Activated naive CD4-positive, alpha-beta T cell treated with anti-CD3 and anti-CD28 coated beads, Interleukin-2, amount 50 U/mL, for 16 hours (primary cell): ENCODE measurements around the gene PRKAG2.
"Not testable (repeated sequence)": the region's sequence is repeated elsewhere in the genome, so short reads cannot be mapped to it uniquely, and the experiment has no call there.

Experiments
- DNase-seq: peaks from one replicate; pipeline ENCODE4 v3.0.0-alpha.2; 2020

Gene PRKAG2

DNA sequence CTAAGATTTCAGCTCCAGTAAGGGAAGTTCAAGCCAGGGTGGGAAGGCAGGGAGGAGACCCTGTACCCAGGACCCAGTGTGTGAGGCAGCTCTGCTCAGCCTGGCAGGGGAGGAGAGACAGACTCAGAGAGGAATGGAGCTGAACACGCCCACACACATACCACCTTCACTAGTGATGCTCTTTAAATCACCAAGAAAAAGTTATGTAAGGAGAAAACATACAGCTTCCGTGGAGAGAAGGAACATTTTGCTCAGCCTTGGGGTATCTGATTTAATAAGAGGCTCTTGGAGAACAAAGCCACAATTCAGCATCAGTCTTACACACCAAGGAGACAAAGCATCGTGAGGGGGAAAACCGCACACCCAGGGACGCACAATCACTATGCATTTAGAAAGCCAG is 62.9 kb downstream of the PRKAG2 start:
- no peak for DNase-seq

DNA sequence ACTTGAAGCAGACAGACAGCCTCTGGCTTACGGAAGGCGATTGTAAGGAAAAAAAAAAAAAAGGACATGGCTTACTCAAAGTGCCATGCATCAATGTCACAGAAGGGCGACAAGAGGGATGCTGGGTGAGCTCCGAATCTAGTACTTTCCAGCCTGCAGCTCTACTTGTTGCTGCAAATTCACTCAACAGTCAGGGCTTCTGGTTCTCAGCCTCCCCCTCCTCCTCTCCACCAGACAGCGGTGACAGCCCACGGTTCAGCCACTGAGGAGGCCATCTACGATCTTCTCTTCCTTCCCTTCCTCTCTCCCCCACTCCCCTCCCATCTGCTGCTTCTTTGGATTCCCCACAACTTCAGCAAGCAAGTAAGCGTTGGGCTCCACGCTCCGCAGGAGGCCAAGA is 63.5 kb downstream of the PRKAG2 start:
- DNase-seq, result no peak

DNA sequence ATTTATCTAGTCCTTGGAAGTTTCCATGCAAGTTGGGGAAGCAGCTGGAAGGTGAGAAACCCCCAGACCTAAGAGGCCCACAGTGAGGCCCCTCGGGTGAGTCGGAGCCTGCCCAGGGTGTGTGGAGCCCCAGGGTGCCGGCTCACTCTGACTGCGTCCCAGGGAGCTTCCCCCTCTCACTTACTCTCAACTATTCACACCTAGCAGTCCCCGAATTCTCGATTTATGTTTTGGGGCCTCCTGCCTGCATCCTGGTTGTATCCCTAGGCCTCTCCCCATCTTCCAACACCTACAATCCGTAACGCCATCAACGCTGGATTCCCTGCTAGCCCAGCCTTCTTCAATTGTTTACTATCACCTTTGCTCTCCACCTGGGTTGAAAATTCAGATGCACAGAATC is 63.9 kb downstream of the PRKAG2 start:
- DNase-seq, result no peak

DNA sequence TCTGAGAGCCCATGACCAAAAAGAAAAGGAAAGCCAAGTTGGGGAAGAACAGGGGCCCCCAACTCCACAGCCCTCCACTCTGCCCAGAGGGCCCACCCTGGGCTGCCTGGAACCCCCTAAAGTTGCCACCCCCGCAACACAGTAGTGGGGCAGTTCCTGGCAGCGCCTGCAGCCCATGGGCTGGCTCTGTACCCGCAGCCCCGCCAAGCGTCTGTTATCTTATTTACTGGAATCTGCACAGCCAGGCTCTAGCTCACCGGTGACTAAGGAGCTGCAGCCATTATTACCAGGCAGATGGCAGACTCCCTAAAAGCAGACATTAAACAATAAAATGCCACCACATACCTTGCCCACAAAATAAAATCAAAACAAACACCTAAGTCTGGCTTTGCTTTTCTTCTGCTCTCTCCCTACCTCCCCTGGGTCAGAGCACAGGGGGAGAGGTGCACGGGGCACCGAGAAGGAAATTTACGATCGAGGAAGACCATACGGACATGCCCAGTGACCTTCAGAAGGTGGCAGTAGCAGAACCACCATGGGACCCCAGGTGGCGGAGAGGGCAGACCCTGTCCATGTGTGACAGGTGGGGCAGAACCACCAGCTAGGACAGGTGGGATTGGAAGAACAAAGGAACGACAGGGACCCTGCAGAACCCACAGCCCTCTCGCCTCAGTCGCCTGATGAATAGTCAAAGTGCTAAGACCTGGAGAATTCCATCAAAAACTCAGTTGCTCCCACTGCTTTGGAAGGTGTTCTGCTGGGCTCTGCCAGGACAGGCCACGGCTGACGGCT is 66.3 kb downstream of the PRKAG2 start:
- DNase-seq, result no peak

DNA sequence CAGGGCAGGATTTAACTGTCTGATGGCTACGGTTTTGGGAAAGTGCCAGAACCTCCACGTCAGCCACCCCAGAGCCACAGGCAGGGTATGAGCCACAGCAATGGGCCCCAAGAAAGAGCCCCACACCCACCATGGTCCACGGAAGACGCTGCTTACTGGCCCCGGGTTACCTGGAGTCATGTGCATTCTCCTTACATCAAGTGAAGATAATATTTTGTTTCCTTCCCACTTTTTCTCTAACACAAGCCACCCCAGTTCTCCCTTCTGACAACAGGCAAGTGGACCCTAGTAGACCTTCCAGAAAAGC is 67.1 kb downstream of the PRKAG2 start:
- no peak for DNase-seq

DNA sequence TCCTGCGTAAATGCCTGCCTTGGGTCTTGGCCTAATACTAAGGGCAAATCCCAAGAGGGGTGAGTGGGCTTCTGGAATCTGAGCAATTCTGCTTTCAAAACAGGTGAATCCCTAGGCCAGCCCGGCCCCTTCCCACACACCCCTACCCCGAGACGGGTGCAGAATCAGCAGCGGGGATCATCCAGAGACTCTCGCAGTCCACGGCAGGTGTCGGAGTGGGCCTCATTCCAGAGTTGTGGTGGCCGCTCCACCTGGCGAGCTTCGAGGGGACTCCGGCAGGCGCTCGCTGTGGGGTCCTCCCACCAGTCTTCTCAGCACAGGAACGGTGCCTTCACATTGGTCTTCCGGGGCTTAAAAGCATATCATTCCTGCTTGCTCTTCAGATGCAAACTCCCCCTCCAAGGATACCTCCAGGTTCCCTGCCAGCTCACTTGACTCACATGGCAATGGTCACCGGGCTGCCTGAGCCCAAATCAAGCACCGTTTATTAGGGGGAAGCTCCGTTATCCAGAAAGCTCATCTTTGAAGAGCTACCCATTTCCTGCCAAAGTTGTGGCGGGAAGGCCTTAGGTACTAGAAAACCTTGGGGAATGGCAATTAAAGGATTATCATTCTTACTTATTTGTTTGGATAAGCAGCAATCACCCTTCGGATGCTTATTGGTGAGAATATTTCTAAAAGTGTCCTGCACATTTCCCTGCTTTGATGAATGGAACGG is 67.6 kb downstream of the PRKAG2 start:
- no peak for DNase-seq

DNA sequence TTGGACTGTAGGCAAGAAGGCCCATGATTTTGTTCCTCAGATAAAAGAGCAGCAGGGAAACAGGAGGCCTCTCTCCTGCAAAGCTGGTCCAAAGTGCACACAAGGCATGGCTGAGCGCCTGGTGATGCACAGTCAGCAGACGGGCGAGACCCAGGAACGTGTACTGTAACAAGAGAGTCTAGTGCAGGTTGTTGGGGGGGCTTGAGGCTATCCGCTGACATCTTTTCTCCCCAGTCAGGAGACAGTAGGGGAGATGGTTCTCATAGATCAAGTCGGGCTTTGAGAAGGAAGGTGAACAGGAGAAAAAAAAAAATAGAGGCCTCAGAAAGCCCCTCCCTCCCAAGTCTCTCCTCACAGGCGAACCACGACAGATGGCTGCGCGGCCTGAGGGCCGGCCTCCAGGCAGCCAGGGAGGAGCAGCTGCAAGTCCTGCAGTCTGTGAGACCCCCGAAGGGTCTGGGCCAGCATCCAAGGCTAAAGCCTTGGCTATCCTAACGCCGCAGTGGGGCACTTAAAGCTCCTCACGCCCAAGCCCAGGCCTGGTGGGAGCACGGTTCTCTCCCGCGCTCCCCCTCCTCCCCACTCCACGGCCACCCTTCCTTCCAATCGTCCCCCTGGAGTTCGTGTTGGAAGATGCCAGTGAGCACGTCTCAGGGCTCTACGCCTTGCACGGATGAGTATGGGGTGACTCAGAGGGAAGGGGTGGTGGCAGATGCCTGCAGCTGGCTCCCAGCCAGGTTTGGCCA is 68.3 kb downstream of the PRKAG2 start:
- no peak for DNase-seq

DNA sequence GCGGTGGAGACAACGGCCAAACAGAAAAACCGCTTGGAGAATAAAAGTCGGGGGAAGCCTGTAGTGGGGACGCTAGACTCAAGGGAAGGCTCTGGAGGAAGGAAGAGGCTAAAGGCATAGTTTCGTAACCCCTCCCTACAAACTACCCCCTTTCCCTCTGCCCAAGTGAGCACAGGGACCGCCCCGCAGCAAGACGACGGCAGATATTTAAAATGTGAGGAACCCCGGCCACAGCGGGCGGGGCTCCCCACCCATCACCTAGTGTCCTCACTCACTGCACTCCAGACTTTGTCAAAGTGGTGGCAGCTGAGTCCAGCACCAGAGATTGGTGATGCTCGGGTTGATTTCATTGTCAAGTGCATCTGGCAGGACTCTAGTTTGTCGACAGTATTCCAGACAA is 69.1 kb downstream of the PRKAG2 start:
- DNase-seq, result no peak

DNA sequence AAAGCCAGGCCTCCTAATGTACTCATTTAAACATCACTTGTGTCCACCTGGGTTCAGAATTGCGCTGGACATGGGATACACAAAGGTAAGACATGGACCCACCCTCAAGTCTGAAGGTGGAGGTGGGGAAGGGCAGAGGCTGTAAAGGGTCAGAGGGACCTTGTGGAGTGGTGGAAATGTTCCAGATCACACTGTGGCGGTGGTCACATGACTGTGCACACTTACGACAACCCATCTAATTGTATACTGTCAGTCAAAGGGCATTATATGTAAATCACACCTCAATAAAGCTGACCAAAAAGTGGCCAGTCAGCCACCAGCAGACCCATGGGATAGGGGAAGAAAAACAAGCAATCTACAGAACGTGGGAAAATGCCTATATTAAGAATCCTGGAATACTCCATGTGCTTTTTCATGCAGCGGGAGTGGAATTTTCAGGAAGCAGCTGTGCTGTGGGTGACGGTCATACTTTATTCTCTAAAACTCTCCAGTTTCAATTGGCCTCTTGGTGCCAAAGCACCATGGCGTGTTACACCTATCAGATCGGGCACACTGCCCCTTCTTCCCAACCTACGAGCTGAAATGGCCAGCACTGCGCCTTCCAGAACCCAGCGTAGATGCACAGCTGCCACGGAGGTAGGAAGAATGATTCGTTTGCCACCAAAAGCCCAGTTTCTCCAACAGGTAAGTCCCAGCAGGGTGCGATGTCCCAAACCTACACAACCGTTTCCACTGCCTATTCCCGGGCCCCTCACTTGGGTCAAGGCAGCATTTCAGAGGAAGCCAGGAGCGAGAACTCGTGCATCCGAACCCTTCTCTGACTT is 69.8 kb downstream of the PRKAG2 start:
- DNase-seq, result no peak

DNA sequence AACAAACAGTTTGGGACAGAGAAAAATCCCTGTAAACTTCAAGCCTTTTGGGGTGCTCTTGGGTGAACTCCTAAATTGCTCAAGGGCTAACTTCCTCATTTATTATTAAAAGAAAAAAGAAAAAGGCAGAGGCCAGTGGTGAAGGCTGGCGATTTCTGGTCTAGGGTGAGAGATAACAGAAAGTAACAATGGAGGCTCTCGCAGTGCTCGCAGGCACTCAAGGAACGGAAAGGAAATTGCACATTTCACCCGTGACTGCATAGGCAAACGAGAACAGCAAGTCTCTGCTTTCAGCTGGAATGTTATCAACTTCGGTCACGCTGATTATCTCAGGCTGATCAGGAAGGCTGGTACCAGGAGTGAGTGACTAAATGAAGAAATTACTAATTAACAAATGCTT is 70.7 kb downstream of the PRKAG2 start:
- no peak for DNase-seq

DNA sequence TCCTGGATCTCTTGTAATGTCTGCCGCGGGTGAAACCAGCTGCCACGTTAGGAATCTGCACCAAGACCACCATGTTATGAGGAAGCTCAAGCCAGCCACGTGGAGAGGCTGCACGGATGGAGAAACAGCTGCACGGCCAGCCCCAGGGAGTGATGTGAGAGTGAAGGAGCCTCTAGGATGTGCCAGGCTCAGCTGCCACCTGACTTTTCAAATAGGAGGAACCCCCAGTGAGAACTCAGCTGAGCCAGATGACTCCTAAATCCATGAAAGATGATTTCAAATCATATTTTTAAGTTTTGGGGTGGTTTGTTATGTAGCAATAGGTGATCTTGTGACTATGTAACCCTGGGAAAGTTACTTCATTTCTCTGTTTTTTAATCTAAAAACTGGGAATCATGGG is 71.7 kb downstream of the PRKAG2 start:
- no peak for DNase-seq

DNA sequence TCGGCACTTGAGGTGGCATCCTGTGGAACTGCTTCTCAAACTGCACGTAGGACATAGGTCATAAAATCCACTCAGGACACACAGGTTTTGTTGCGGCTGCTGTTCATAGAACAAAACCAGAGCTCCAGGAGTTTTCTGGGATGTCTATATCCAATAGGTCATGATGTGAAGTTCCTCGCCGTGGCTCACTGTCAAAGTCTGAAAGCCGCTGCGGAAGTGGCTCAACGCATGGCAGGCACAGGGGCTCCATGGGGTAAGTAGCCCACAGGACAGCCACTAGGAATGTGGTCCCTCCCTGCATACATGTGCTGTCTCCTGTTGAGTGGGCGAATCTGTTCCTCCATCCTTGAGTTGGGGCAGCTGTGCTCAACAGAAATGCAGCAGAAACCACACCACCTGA is 72.2 kb downstream of the PRKAG2 start:
- no peak for DNase-seq

DNA sequence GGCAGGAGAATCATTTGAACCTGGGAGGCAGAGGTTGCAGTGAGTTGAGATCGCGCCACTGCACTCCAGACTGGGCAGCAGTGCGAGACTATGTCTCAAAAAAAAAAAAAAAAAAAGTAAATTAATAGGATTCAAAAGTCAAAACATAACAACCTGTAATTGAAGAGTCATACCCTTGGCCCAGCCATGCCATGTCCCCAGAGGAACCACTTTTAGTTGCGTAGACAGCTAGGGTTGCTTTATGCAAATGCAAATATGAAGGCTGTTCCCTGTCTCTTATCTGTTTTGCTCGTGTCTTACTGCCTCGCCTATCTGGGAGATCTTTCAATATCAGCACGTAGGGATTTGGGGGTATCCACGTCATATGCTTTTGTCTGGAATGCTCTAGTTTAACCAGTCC is 73.1 kb downstream of the PRKAG2 start:
- DNase-seq, result no peak

DNA sequence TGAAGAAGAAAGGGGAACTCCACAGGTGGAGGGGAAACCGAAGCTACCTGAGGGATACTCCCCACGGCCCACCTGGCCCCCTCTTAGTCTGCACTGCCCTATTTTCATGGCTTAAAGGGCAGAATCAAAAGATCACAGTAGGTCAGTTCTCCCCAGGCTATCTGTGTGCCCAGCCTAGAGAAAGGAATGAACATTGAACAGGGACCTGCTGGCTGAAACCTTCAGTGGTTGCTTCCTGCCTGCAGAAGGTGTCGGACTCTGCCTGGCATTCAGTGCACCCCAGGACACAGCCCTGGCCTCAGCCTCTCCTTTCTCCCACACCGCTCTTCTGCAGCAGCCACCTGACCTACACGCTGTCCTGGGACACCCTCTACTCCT is 74.5 kb downstream of the PRKAG2 start:
- no peak for DNase-seq

DNA sequence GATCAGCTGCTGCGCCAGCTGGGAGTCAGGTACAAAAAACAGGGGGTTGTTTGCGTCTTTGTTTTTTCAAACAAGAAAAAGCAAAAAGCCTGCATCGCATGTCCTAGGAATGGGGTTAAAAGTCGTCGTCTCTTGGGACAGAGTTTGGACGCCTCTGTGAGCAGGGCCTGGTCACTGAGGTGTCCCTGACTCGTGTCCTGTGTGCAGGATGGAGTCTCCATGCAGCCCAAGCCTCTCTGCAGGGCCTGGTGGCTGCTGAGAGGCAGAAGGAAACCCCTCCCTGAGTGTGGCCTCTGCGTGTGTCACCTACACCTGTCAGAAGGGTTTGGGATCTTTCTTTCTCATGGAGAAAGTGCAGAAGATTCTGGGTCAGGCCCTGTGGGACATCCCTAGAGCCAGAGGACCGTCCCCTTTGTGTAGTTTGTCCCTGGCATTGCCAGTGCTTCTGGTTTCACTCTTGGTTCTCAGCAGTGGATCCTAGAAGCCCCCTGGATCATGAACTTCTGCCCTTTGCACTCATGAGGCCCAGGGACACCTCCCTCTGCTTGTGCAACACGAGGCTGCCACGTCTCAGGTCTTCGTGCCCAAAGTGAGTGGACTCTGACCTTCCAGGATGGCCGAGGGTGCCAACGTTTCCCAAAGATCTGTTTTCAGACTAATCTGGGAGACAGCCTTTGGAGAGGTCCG is 75.0 kb downstream of the PRKAG2 start:
- no peak for DNase-seq

DNA sequence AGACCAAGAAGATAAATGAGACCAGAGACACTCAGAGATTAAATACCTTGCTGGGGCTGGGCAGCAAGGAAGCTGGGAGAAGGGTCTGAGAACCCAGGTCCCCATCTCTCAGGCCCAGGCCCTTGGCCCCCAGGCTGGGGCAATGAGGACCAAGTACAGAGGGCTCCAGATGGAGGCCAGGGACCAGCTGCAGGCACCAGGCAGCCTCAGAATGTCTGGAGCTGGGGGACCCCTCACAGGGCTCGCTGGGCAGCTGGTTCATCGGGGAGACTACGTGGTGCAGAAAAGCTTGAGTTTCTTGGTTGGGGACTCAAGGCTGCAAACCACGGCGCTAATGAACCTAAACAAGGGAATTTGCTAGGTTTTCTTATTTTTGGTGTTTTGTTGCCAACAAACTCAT is 75.6 kb downstream of the PRKAG2 start:
- no peak for DNase-seq

DNA sequence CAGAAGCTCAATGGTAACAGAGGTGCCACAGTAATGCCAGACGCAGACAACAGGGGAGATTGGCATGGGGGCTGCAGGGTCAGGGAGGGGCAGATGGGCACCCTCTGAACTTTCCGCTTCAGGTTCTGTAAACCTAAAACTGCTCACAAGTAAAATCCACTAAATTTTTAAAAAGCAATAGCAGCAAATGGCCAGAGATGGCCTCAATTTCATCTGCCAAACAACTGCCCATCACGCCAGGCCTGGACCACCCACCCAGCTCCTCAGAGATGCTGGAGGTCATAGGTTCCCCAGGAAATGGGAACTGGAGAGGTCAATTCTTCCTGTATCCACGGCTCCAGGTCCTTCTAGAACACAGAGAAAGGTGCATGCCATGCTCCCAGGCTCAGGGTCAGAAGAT is 76.1 kb downstream of the PRKAG2 start:
- DNase-seq, result no peak

DNA sequence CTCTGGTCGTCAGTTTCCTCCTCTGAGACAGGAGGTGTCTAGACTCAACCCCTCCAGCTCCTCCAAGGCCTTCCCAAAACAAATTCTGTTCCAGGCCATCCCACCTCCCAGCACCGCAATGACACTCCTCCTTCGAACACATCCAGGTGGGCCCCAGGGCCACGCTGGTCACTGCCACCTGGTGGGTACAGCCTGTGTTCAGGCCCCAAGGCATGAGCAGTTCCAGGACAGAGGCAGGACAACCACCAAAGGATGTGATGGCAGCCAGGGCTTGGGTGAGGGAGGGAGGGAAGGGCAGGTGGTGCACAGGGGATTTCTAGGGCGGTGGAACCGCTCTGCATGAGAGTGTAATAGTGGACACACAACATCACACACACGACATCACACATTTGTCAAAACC is 76.5 kb downstream of the PRKAG2 start:
- DNase-seq, result no peak

DNA sequence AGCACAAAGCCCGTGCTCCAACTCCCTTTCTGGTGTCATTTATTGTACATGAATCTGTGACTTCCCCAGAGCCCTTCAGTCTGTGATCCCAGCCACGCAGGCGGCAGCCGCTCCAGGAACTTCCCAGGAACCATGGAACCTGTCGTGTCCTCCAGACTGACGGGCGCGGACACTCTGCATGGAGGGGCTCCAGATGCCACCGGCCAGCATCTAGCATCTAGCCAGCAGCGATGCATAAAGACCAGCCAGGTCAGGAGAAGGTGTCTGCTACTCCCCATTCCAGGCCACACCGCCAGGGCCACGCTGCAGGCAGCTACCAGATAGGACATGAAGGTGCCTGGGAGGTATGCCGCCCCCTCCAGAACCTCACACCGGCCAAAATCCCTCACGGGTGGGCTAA is 77.4 kb downstream of the PRKAG2 start:
- DNase-seq, result no peak

DNA sequence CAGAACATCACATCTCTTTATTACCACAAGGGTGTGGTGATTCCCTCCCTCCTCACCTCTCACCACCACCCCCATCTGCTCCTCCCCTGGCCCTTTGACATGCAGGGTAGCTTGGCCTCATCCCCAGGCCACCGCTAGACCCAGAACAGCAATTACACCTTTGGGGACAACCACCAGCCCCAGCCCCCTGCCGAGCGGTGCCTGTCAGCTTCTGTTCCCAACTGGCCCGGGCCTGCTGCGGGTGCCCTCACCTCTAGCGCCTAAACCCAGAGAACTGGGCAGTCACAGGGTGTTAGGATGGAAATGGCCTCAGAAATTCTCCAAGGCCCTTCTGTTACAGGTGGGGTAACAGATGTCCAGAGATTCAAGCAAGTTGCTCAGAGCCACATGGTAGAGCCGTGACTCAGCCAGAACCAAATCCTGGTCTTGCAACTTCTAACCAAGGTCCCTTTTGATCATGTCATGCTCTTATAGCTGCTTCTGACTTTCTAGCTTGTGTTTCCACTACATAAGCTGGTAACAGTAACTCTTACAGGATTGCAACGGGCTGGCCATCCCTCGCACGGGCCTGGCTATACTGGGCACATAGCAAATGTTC is 78.0 kb downstream of the PRKAG2 start:
- no peak for DNase-seq

DNA sequence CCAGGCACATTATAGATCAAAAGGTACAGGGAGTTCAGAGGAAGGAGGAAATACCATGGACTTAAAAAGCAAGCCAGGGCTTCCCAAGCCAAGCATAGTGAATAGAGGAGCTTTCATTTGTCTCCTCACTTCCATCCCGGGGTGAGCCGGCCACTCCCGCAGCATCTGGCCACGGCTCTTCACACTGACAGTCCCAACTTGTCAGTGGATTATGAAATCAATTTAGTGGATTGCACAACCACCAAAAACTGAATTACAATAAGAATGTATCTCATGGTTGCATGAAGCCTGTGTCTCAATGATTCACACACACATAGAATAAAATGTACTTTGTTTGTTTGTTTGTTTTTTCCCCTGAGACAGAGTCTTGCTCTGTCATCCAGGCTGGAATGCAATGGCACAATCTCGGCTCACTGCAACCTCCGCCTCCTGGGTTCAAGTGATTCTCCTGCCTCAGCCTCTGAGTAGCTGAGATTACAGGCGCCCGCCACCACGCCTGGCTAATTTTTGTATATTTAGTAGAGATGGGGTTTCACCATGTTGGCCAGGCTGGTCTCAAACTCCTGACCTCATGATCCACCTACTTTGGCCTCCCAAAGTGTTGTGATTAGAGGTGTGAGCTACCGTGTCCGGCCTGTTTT is 79.1 kb downstream of the PRKAG2 start:
- DNase-seq, result not testable (repeated sequence)
